H1 (cell line): ENCODE data around the gene FECH. TPM values are rescaled to one million over a fixed set of nuclear protein-coding genes. Genes with fewer than 3 reads are reported as not detected.

Source experiments
- CTCF ChIA-PET: fragments of 300-600 bp; sonication (Branson Sonifier 250); formaldehyde crosslinking; loops from one replicate; lab custom pipeline; 2021; ENCODE audit not compliant: partially characterized antibody; lab: Charles Lee
- POLR2A ChIA-PET: fragments of 300-600 bp; sonication (Branson Sonifier 250); formaldehyde crosslinking; loops from one replicate; lab custom pipeline; 2021; ENCODE audit warnings: inconsistent platforms; ENCODE audit not compliant: partially characterized antibody; lab: Charles Lee
- DNase-seq, 2 experiments: peaks; one replicate each; pipeline versions ENCODE4 v3.0.0 to v3.0.0-alpha.2; 2010 to 2022; ENCODE audit warnings: low spot score in 2 of 2, low read depth in 1 of 2, mixed read lengths in 1 of 2
- FAIRE-seq: peaks from 2 replicates; lab custom pipeline; 2011; peaks lifted over from hg19 to GRCh38; lab: Jason Lieb, UNC
- H2AFZ ChIP-seq: 2 replicates; pipeline ENCODE4 v1.8.1; 2012; ENCODE audit warnings: low read length, inconsistent platforms
- H2AK5ac ChIP-seq: 2 replicates; pipeline ENCODE4 v1.6.1; 2013; ENCODE audit warnings: low read depth, low read length
- H2BK120ac ChIP-seq: replicated peaks from 2 replicates; pipeline ENCODE3; 2013; ENCODE audit warnings: low read depth, low read length, inconsistent platforms
- H2BK12ac ChIP-seq: 2 replicates; pipeline ENCODE4 v1.6.1; 2013; ENCODE audit warnings: low read depth, low read length
- H2BK15ac ChIP-seq: 2 replicates; pipeline ENCODE4 v1.6.1; 2013; ENCODE audit warnings: low read length
- H2BK20ac ChIP-seq: 2 replicates; pipeline ENCODE4 v1.6.1; 2013; ENCODE audit warnings: low read length
- H2BK5ac ChIP-seq: 2 replicates; pipeline ENCODE4 v1.6.1; 2013; ENCODE audit warnings: low read depth, low read length
- H3K14ac ChIP-seq: 2 replicates; pipeline ENCODE4 v1.6.1; 2013; ENCODE audit warnings: inconsistent platforms; ENCODE audit not compliant: insufficient read length
- H3K18ac ChIP-seq: 2 replicates; pipeline ENCODE4 v1.6.1; 2013; ENCODE audit warnings: low read length; ENCODE audit errors: extremely low read depth
- H3K23ac ChIP-seq: 2 replicates; pipeline ENCODE4 v1.6.1; 2013; ENCODE audit warnings: inconsistent platforms; ENCODE audit not compliant: insufficient read length
- H3K23me2 ChIP-seq: 2 replicates; pipeline ENCODE4 v1.6.1; 2013; ENCODE audit warnings: low read depth, low read length
- H3K27ac ChIP-seq: 2 replicates; pipeline ENCODE4 v1.6.1; 2011; ENCODE audit warnings: low read depth, low read length, inconsistent platforms
- H3K27me3 ChIP-seq, 4 experiments: replicated peaks in 1 of 4; 1 replicate in 1 of 4; 2 replicates in 3 of 4; pipeline versions ENCODE4 v1.6.1 to v1.8.1; 2011 to 2013; ENCODE audit warnings: low read length in 3 of 4, mild to moderate bottlenecking in 3 of 4, inconsistent platforms in 2 of 4, mixed read lengths in 2 of 4, moderate library complexity in 1 of 4; ENCODE audit not compliant: control insufficient read depth in 3 of 4, insufficient read depth in 3 of 4; ENCODE audit errors: extremely low read depth in 1 of 4
- H3K36me3 ChIP-seq, 4 experiments: 2 replicates each; pipeline versions ENCODE4 v1.6.1 to v1.8.1; 2011 to 2013; ENCODE audit warnings: mild to moderate bottlenecking in 4 of 4, low read length in 3 of 4, moderate library complexity in 2 of 4, control low read depth in 1 of 4, inconsistent platforms in 1 of 4; ENCODE audit not compliant: insufficient read depth in 4 of 4, control insufficient read depth in 2 of 4
- H3K4ac ChIP-seq: replicated peaks from 2 replicates; pipeline ENCODE3; 2013; ENCODE audit warnings: low read length, low read depth, mixed read lengths, inconsistent platforms; ENCODE audit not compliant: insufficient read length
- H3K4me1 ChIP-seq, 4 experiments: replicated peaks in 1 of 4; 1 replicate in 1 of 4; 2 replicates in 3 of 4; pipeline versions ENCODE4 v1.6.1 to v1.8.1; 2011 to 2013; ENCODE audit warnings: low read length in 3 of 4, inconsistent platforms in 2 of 4, mixed read lengths in 1 of 4; ENCODE audit not compliant: insufficient read depth in 4 of 4, control insufficient read depth in 3 of 4
- H3K4me2 ChIP-seq, 2 experiments: 2 replicates each; pipeline versions ENCODE4 v1.6.1 to v1.8.1; 2011 to 2013; ENCODE audit warnings: low read depth in 2 of 2, low read length in 2 of 2, control low read depth in 1 of 2, inconsistent platforms in 1 of 2, mild to moderate bottlenecking in 1 of 2; ENCODE audit not compliant: insufficient read depth in 1 of 2
- H3K4me3 ChIP-seq, 4 experiments: fragments of 200-600, 300-600 bp in 1 of 4; sonication (generic), shearing (Covaris generic), sonication (Bioruptor Twin) in 1 of 4; 2 replicates each; pipeline versions ENCODE4 v1.5.1 to v1.8.1; 2011 to 2016; ENCODE audit warnings: low read length in 4 of 4, low read depth in 3 of 4, control low read depth in 2 of 4, inconsistent platforms in 2 of 4, mild to moderate bottlenecking in 2 of 4, mixed read lengths in 1 of 4, moderate library complexity in 1 of 4; ENCODE audit not compliant: insufficient read depth in 2 of 4; ENCODE audit errors: extremely low read depth in 1 of 4
- H3K56ac ChIP-seq: replicated peaks from 2 replicates; pipeline ENCODE3; 2013; ENCODE audit warnings: low read depth, mild to moderate bottlenecking, mixed read lengths, low read length, inconsistent platforms; ENCODE audit not compliant: insufficient read length
- H3K79me1 ChIP-seq: 2 replicates; pipeline ENCODE4 v1.6.1; 2013; ENCODE audit warnings: low read depth, low read length, control low read depth
- H3K79me2 ChIP-seq, 2 experiments: 2 replicates each; pipeline versions ENCODE4 v1.6.1 to v1.8.1; 2012 to 2013; ENCODE audit warnings: low read length in 2 of 2, mild to moderate bottlenecking in 2 of 2, inconsistent platforms in 1 of 2; ENCODE audit not compliant: insufficient read depth in 2 of 2, control insufficient read depth in 1 of 2
- H3K9ac ChIP-seq, 4 experiments: replicated peaks in 1 of 4; 1 replicate in 1 of 4; 2 replicates in 3 of 4; pipeline versions ENCODE4 v1.6.1 to v1.8.1; 2011 to 2013; ENCODE audit warnings: low read depth in 3 of 4, low read length in 3 of 4, control low read depth in 2 of 4, mild to moderate bottlenecking in 2 of 4, moderate library complexity in 2 of 4, inconsistent platforms in 1 of 4; ENCODE audit errors: extremely low read depth in 1 of 4
- H3K9me3 ChIP-seq, 2 experiments: 2 replicates each; pipeline versions ENCODE4 v1.6.1 to v1.8.1; 2012 to 2013; ENCODE audit warnings: mild to moderate bottlenecking in 2 of 2, moderate library complexity in 2 of 2, control low read depth in 1 of 2, inconsistent platforms in 1 of 2, low read depth in 1 of 2, low read length in 1 of 2, mixed read lengths in 1 of 2; ENCODE audit not compliant: insufficient read depth in 2 of 2
- H4K20me1 ChIP-seq, 2 experiments: replicated peaks in 1 of 2; 2 replicates each; pipeline versions ENCODE3 to v1.8.1; 2011 to 2013; ENCODE audit warnings: inconsistent platforms in 2 of 2, low read length in 2 of 2, mild to moderate bottlenecking in 1 of 2; ENCODE audit not compliant: insufficient read depth in 2 of 2, control insufficient read depth in 1 of 2
- H4K5ac ChIP-seq: 2 replicates; pipeline ENCODE4 v1.6.1; 2013; ENCODE audit warnings: low read length, low read depth, mixed read lengths, inconsistent platforms; ENCODE audit not compliant: insufficient read length
- H4K8ac ChIP-seq: 2 replicates; pipeline ENCODE4 v1.8.0; 2013; ENCODE audit warnings: mild to moderate bottlenecking, moderate library complexity, low read length, inconsistent platforms; ENCODE audit not compliant: insufficient read depth; ENCODE audit errors: extremely low read depth
- H4K91ac ChIP-seq: replicated peaks from 2 replicates; pipeline ENCODE3; 2013; ENCODE audit warnings: low read length, mixed read lengths, inconsistent platforms; ENCODE audit not compliant: insufficient read length
- CHD2 ChIP-seq: IDR thresholded peaks from 2 replicates; pipeline ENCODE4 v1.6.1; 2012; ENCODE audit warnings: low read length, improper control_type of control experiment
- EZH2 ChIP-seq: fragments of 200-600 bp; sonication (generic); IDR thresholded peaks from 2 replicates; pipeline ENCODE4 v1.7.1; 2012; ENCODE audit warnings: low read depth, mild to moderate bottlenecking, moderate library complexity, low read length, inconsistent platforms; ENCODE audit not compliant: severe bottlenecking
- NANOG ChIP-seq: IDR thresholded peaks from 2 replicates; pipeline ENCODE4 v1.6.1; 2011; ENCODE audit warnings: low read length, low read depth, mild to moderate bottlenecking, inconsistent platforms; ENCODE audit not compliant: insufficient read depth, poor library complexity, severe bottlenecking
- POLR2A ChIP-seq, 2 experiments: IDR thresholded peaks; 1 replicate in 1 of 2; 2 replicates in 1 of 2; pipeline ENCODE4 v1.6.1; 2011; ENCODE audit warnings: low read depth in 2 of 2, low read length in 2 of 2, mild to moderate bottlenecking in 2 of 2; ENCODE audit errors: control extremely low read depth in 1 of 2
- SUZ12 ChIP-seq: fragments of 200-600 bp; sonication (generic); IDR thresholded peaks from 2 replicates; pipeline ENCODE4 v1.6.1; 2012; ENCODE audit warnings: mild to moderate bottlenecking, inconsistent platforms, low read length, moderate library complexity, mixed read lengths
- TAF1 ChIP-seq: IDR thresholded peaks from 2 replicates; pipeline ENCODE4 v1.6.1; 2011; ENCODE audit warnings: mild to moderate bottlenecking, low read depth, low read length
- TCF12 ChIP-seq: IDR thresholded peaks from 2 replicates; pipeline ENCODE4 v1.6.1; 2011; ENCODE audit warnings: low read depth, mild to moderate bottlenecking, low read length
- WGBS, 2 experiments: shearing (Covaris generic) in 1 of 2; methylation state at CpG; one replicate each; pipeline versions ENCODE4 v1.1.6 to v1.1.7; 2013 to 2015; ENCODE audit warnings: low lambda C conversion rate in 2 of 2, mixed read lengths in 2 of 2, inconsistent platforms in 1 of 2, low coverage in 1 of 2, missing lambda C conversion rate in 1 of 2; ENCODE audit not compliant: insufficient replicate concordance in 2 of 2, insufficient coverage in 1 of 2, insufficient read length in 1 of 2; ENCODE audit errors: extremely low coverage in 1 of 2, missing lambda C conversion rate in 1 of 2; 5-methylcytosine and 5-hydroxymethylcytosine counted together
- polyA plus RNA-seq, 7 experiments: library from polyadenylated mRNA; depleted of rRNA in 3 of 7; stranded (reverse) in 5 of 7; unstranded in 2 of 7; fragments of >200 nt in 5 of 7; fragments of 200-250 nt in 2 of 7; gene quantifications; 1 replicate in 5 of 7; 2 replicates in 1 of 7; 4 replicates in 1 of 7; pipeline versions ENCODE4 v1.2.1 to v1.2.3, GENCODE V29; 2011 to 2013; ENCODE audit warnings: missing spikeins in 2 of 7, mixed read lengths in 2 of 7
- total RNA-seq: library from RNA; stranded (reverse); fragmentation: NEBNext Ultra II Directional; extraction: Animal tissue kit (Norgen Biotek cat#: 25700); gene quantifications from 2 replicates; pipeline ENCODE4 v1.2.1, GENCODE V29; 2021
- TF ChIP-seq, protein P1 (sequence below): IDR thresholded peaks from 2 replicates; pipeline ENCODE4 v1.6.1; 2012; ENCODE audit warnings: low read length, inconsistent platforms
- TF ChIP-seq, protein P2 (sequence below), 3 experiments: IDR thresholded peaks; 1 replicate in 2 of 3; 2 replicates in 1 of 3; pipeline versions ENCODE4 v1.5.1 to v1.6.1; 2011; ENCODE audit warnings: low read length in 3 of 3, mild to moderate bottlenecking in 3 of 3, inconsistent platforms in 2 of 3, low read depth in 1 of 3, moderate library complexity in 1 of 3; ENCODE audit not compliant: insufficient read depth in 1 of 3; ENCODE audit errors: control extremely low read depth in 1 of 3

The FECH gene
- total and polyA plus RNA-seq, 2 of the 8 experiments (the other 6 are each of a cell fraction or from before 2014, with no cell fraction given), result 13.1 to 26.6 TPM

DNA sequence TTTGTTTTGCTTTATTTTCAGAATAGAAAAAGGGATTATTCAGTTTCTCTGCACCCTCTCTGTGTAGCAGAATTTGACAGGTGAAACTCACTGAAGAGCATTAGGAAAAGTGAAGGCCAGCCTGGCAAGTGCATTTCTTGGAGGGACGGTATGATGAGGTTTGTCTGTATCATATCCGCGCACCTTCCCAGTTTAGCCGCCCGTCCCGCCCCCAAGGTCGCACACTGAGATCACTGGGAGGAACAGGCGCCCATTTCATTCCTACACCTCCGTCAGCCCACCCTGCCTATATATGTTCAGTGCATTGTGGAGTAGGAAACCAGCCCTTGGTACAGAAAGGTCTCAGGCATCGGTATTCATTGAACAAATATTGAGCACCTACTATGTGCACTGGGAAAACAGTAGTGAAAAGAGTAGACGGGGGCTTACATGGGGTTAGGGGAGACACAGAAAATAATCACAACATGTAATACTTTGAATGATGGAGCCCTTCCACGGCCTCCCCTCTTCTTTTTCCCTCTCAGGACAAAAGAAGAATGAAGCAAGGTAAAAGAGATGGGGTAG, 678 bp upstream of the FECH start:
- no peaks in the 10 kb centered on the region for H3K36me3 ChIP-seq
- no peak overlapping the region for H3K4ac ChIP-seq
- H3K56ac ChIP-seq, result no peak overlapping the region
- H3K18ac ChIP-seq, result no peak overlapping the region
- H4K91ac ChIP-seq, result no peak overlapping the region
- no peak overlapping the region for H2AK5ac ChIP-seq
- H4K8ac ChIP-seq, result no peak overlapping the region
- H2BK120ac ChIP-seq, result no peak overlapping the region
- H3K9me3 ChIP-seq, result no peaks in the 10 kb centered on the region
- no peak overlapping the region for H3K27ac ChIP-seq
- H2BK15ac ChIP-seq, result no peak overlapping the region
- peak overlapping the region; percentile 83 to 89 for H3K4me2 ChIP-seq
- H3K79me1 ChIP-seq, result no peaks in the 10 kb centered on the region; the same call in 1 of the 2 replicates
- H4K20me1 ChIP-seq, result no peaks in the 10 kb centered on the region
- H3K9ac ChIP-seq, result no peak overlapping the region
- no peak overlapping the region; the same call in 1 of the 2 replicates for H2BK5ac ChIP-seq
- H2AFZ ChIP-seq, result peak overlapping the region; percentile 90
- peaks cover 0 to 6% (median 4%) of the 10 kb centered on the region in 4 experiments; a peak in 5 of 7 replicates for H3K4me1 ChIP-seq
- H3K4me3 ChIP-seq, result peak overlapping the region; percentile 66 to 79 (median 68); a peak in 4 of 8 replicates
- DNase-seq (no peak), FAIRE-seq (no peak)
- no peaks in the 10 kb centered on the region for H3K27me3 ChIP-seq
- no peak overlapping the region for H4K5ac ChIP-seq
- H2BK12ac ChIP-seq, result no peak overlapping the region
- no peaks in the 10 kb centered on the region for H3K79me2 ChIP-seq
- ChIA-PET CTCF (no interaction called here), POLR2A (interaction anchor here (0.9 kb wide), 1 partner anchor 8 kb away, joined by 3 read pairs; no protein-coding TSS in a partner anchor)
- H2BK20ac ChIP-seq, result no peak overlapping the region
- no peak overlapping the region for H3K23ac ChIP-seq
- WGBS, 2 experiments, result 88% methylated on average over 12 of the region's 12 CpGs; no CpG with 5 or more reads in 1 of the 2 experiments
- H3K23me2 ChIP-seq, result peaks cover 3% of the 10 kb centered on the region; the same call in 1 of the 2 replicates
- no peak overlapping the region for H3K14ac ChIP-seq
- TF ChIP-seq, protein P1, sequence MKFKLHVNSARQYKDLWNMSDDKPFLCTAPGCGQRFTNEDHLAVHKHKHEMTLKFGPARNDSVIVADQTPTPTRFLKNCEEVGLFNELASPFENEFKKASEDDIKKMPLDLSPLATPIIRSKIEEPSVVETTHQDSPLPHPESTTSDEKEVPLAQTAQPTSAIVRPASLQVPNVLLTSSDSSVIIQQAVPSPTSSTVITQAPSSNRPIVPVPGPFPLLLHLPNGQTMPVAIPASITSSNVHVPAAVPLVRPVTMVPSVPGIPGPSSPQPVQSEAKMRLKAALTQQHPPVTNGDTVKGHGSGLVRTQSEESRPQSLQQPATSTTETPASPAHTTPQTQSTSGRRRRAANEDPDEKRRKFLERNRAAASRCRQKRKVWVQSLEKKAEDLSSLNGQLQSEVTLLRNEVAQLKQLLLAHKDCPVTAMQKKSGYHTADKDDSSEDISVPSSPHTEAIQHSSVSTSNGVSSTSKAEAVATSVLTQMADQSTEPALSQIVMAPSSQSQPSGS, result no peak
- TF ChIP-seq, protein P2, sequence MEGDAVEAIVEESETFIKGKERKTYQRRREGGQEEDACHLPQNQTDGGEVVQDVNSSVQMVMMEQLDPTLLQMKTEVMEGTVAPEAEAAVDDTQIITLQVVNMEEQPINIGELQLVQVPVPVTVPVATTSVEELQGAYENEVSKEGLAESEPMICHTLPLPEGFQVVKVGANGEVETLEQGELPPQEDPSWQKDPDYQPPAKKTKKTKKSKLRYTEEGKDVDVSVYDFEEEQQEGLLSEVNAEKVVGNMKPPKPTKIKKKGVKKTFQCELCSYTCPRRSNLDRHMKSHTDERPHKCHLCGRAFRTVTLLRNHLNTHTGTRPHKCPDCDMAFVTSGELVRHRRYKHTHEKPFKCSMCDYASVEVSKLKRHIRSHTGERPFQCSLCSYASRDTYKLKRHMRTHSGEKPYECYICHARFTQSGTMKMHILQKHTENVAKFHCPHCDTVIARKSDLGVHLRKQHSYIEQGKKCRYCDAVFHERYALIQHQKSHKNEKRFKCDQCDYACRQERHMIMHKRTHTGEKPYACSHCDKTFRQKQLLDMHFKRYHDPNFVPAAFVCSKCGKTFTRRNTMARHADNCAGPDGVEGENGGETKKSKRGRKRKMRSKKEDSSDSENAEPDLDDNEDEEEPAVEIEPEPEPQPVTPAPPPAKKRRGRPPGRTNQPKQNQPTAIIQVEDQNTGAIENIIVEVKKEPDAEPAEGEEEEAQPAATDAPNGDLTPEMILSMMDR (IDR thresholded peaks at IDR 0.05; ENCODE audit: control extremely low read depth in 1 of 3, insufficient read depth in 1 of 3, low read depth in 1 of 3, low read length in 3 of 3), result no peak
- TF ChIP-seq TAF1 (no peak), NANOG (no peak), SUZ12 (no peak), POLR2A (IDR thresholded peaks at IDR 0.05; ENCODE audit: control extremely low read depth in 1 of 2, low read depth in 2 of 2, low read length in 2 of 2) (no peak), EZH2 (no peak), TCF12 (no peak), CHD2 (no peak)
